Esophagus mucosa (tissue), 1 donor: ENCODE data around the gene SPARCL1. TPM values are rescaled to one million over a fixed set of nuclear protein-coding genes. Genes with fewer than 3 reads are reported as not detected.

Source experiments
- ATAC-seq: fragments of 200-7000 bp; cut with Tn5 transposase; one replicate; pipeline ENCODE4 v1.9.1; 2020
- total RNA-seq: library from RNA; stranded (reverse); gene quantifications from one replicate; pipeline ENCODE4 v1.2.4, GENCODE V29; 2023
- donor health status: DM: yes; HTN: yes; CAD: no.

The SPARCL1 gene
- total RNA-seq, 1 donor from 2014 or later: 31.0 TPM

DNA sequence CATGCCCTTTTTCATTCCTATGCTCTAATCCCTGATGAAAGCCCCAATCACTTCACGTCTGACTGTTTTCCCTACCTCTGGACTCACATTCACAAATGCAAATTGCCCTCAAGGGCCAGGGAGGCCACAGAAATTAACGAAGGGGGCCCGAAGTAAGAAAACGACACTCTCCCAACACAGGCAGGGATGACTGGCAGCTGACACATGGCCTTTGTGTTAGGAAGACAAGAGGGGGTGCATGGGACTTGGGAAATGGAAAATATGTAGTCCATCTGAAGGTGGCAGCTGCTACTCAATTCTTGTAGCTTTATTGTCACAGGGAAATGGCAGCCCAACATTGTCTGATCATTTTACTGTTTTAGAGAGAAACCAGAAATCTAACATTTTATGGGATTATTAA, 12.3 kb upstream of the SPARCL1 start:
- no peak for ATAC-seq

GRCh38 chr4:87540146-87541058, 11.2 kb upstream of the SPARCL1 start:
- ATAC-seq: no peak

- ATAC-seq: no peak
These were observed 3.7 kb upstream of the SPARCL1 start for GRCh38 chr4:87532907-87533306.

DNA sequence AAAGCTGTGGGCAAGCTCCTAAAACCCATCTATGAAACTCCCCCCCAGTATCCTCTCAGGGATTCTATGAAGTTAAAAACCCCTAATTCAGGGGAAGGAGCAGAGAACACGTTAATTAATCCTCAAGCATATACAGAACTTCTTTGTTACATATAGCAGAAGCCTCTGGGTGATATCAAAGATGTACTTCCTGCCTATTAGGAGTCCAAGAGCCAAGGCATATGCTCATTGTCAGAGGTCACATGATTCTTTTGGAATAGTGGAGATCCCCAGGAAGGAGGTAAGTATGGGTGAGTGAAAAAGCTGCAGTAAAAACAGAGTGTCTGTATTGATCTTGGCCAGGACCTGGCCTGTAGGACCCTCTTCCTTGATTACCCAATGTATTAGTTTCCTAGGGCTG, 2.9 kb upstream of the SPARCL1 start:
- ATAC-seq: no peak

DNA sequence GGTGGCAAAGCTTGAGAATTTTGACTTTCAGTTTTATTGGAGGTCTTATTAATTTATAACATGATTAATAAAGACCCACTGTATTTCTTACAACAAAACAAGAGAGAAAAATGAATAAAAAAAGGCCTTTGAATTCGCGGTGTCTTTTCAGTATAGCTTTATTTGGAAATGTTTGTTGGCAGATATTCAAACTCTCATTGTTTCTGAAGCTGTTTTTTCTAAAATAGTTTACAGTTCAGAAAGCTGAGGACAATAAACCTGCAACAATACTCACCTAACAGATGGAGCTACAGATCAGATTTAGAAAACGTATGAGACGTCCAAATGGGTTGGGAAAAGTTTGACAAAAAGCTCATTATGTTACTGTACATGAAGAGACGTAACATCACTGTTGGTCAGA, 2.4 kb upstream of the SPARCL1 start:
- ATAC-seq: no peak

DNA sequence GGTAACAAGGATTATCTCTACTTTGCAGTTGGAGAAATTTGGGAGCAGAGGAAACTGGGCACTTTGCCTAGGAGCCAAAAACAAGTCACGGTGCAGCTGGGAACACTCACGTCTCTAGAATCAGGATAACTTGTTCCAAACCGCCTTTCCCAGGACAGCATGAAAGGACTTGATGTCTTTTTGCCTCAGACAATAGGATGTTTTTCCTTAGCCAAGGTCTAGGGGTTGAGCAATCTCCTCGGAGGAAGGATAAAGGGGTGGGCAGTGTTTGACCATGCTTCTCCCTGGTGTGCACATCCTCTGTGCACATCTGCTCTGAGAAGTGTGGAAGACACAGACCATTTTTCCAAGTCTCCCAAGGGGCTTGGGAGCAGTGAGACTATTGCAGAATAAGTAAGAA, 1.7 kb upstream of the SPARCL1 start:
- ATAC-seq: peak; percentile 61

DNA sequence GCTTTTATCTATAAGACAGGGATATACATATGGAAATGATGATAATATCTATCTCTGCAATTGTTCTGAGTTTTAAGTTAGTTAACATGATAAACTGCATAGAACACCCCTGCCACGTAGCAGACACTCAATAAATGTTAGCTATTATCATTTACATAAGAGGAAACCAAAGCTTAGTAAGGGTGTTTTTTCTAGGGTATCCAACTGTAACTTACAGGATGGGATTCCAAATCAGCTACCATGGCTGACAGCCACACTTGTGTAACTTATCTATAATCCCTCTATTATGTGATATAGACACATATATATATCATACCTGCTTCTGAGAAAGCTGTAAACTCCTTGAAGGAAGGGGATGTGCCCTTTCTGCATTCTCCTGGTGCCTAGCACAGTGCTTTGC, 1.1 kb upstream of the SPARCL1 start:
- no peak for ATAC-seq

GRCh38 chr4:87527431-87528220, 1.6 kb downstream of the SPARCL1 start:
- ATAC-seq: no peak

DNA sequence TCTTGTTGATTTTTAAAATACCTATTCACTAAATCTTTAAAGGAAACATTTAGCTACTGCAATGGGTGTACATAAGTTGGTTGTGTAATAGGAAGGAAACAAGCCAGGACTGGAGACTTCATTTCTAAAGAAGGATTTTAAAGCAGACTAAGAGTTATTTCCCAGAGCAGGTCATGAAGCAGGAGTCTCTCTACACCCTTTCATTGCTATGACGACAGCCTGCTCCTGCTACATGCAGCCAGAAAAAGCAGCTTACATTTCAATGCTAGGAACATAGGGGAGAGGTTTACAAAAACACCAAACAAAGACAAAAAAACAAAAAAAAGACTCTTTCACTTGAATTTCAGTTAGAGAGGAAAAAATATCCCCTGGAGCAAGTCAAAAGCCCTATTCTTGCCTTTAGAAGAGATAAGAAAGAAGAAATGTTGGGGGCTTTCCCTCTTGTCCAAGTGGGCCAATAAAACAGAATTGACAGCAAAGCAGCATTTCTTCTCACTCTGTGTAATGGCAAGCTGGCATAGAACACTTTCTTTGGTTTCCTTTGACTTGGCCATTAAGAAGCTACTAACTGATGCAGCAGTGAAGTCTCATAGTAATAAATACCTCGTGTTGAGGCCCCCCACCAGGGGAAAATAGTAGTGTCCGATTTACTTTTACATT, 3.4 kb downstream of the SPARCL1 start:
- ATAC-seq: peak; percentile 84

DNA sequence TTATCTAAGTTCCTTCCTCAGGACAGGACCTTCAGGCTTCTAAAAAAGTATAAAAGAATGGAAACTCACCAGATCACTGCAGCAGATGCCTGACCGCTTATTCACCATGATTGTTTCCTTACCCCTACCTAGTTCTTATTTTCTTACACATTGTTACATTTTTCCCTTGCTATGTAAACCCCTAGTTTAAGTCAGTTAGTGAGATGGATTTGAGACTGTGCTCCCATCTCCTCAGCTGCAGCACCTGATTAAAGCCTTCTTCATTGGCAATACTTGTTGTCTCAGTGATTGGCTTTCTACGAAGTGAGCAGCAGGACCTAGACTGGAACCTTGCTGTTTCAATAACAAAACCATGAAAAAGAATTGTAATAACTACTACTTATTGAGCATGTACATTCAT, 4.7 kb downstream of the SPARCL1 start:
- ATAC-seq: no peak

GRCh38 chr4:87523307-87523706, 5.9 kb downstream of the SPARCL1 start:
- no peak for ATAC-seq

DNA sequence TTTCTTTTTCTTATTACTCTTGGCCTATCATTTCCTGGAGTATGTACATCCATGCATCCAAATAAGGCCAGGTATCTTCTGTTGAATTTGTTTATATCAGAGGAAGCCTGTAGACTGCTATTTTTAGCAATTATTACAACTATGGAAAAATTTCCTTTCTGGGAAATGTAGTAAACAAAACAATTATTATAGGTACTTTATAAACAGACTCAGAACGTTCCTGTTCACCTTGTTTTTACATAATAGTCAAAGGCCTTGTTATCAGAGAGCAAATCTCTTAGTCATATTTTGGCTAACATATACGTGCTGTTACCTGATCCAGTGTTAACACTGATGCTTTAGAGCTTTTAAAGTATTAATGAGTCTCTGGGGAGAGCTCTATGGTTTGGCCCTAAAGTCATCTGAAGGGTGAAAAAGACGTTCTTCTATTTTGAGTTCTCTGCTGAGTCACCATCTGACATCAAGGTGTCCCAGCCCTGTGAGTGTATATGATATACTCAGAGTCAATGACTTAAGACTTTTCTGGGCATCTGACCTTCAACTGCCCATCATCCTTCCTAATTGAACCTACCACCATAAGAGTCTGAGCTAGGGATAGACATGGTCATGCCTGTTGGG, 7.3 kb downstream of the SPARCL1 start:
- ATAC-seq: peak; percentile 91

- no peak for ATAC-seq
These were observed 7.9 kb downstream of the SPARCL1 start for GRCh38 chr4:87521319-87521718.

DNA sequence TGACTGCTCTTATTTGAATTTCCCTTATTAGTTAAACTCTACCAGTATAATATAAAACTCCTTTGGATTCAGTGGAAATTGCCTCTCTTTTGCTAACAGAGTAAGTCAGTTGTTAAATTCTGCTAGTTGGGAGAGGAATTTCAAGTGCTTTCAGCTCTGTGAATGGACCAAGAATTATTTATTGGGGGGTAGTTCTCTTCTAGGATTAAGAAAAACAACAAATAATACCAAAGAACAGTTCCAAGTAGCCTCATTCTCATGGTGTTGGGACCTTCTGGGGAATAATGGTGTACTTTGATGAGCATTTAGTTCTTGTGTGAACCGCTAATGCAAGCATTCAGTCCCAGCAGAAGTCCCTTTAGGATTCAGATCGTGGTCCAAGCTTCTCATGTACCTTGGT, 11.6 kb downstream of the SPARCL1 start:
- no peak for ATAC-seq

DNA sequence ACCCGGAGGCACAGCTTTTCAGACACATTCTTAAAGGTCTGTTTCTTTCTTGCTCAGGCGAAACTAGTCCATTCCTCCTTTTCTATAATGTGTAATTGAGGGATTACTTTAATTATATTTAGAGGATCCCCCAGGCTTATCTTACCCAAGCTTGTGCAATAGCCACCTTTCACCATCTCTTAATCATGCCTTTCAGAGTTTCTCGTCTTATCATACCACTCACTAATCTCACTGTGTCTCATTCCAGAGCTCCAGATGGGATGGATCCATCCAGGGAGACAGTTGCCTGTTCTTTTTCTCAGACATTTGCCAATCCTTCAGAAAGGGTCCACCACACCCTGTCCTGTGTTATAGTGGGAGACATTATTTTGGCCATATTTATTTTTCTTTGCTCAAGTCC, 12.5 kb downstream of the SPARCL1 start:
- ATAC-seq: no peak

DNA sequence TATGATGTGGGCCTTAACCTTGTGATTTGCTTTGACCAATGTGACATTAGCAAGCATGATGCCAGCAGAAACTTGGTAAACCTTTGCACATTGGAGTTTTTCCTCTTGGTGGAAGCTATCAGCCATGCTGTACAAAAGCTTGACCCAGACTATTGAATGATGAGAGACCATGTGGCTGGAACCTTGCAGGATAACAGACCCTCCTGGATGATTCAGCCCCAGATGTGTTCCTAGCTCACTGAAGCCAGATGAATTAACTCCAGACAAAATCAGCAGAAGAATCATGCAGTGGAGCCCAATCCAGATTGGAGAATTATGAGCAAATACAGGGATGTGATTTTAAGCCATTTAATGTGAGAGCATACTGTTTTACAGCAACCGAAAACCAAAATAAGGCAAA, 16.8 kb downstream of the SPARCL1 start:
- no peak for ATAC-seq

GRCh38 chr4:87511500-87511899, 17.7 kb downstream of the SPARCL1 start:
- no peak for ATAC-seq

- no peak for ATAC-seq
These were observed 18.4 kb downstream of the SPARCL1 start for GRCh38 chr4:87510747-87511146.

DNA sequence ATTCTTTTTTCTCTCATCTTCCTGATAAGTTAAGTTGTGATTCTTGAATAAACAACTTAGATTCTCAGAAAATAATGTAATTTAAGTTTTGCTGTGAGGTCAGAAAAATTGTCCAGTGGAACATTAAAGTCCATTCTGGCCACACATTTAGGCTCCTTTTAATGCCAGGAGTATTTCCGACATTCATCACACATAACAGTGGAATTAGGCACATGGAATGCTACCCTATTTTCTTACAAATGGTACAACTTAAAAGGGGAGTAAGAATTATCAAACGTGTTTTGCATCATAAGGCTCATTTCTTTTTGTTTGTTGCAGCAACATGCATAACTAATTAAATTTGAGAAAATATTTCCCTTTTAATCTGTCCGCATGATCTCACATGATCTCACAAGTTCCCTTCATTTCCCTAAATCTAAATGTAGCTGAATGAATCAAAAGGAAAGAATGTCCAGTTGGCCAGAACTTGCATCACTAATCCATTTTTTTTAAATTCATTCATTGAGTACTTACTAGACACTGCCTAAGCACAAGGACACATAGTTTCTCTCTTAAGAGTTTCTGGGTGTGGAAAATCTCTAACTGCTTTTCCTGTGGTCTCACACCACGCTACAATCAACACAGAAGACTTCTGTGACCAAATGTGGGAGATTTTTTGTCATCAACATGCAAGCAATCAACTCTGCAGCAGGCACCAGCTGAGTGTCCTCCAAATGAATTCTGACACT, 22.0 kb downstream of the SPARCL1 start:
- no peak for ATAC-seq

DNA sequence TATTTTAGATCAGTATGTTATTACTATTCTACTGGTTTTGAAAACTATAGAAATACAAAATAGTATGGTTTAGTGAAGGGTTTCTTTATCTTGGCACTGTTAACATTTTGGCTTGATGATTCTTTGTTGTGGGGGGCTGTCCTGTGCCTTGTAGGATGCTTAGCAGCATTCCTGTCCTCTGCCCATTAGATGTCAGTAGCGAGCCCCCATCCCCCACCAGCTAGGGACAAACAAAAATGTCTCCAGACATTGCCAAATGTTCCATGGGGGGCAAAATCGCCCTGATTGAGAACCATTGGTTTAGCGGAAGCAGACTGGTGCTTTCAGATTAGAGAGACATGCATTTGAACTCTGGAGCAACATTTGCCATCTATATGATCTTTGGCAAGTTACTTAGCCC, 23.3 kb downstream of the SPARCL1 start:
- no peak for ATAC-seq

DNA sequence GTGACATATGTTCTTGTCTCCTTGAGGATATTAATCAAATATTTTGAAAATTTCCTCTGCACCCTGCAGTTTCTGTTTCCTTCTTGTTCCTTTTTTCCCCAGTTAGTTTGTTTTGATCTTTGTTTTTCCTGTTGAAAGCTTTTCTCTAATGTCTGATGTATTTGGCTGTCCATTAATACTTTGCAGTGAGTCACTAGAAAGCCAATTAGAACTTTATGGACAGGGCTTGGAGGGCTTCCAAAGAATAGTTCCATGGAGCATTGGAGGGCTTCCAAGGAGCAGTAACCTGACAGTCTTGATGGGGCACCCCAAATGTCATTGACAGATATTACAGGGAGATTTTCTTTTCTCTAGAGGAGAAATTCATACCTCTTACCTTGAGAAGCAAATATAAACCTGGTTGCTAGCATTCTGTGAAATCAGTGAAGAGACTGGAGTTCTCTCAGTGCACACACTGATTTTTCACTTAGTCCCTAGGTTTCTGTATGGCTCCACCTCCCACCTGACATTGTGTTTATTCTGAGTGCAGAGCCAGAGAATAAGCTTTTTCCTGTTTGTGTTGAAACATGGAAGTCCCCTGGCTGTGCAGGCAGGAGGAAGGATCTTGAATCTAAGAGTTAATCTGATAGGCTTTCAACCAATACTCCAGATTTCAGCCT, 26.5 kb downstream of the SPARCL1 start:
- ATAC-seq: peak; percentile 46

- no peak for ATAC-seq
These were observed 29.1 kb downstream of the SPARCL1 start for GRCh38 chr4:87500092-87500462.
